Measurements from ENCODE around the gene BICC1.

DNA sequence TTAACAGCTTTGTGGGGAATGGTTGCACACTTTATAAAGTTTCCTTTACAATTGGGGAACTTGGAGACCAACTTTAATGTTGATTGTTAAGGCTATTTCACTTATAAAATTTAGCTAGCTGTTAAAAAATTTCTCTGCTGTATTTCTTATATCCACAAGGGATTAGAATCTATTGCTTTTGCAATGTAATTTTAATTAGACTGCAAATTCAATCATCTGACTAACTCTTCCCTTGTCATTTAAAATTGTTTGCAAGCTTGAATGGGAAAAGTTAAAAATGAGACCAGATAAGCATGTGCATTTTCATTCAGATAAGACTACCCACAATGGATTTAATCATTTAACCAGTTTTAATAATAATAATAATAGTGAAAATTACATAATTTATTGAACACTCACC, 213.2 kb downstream of the BICC1 start:
- TF ChIP-seq, protein P1, sequence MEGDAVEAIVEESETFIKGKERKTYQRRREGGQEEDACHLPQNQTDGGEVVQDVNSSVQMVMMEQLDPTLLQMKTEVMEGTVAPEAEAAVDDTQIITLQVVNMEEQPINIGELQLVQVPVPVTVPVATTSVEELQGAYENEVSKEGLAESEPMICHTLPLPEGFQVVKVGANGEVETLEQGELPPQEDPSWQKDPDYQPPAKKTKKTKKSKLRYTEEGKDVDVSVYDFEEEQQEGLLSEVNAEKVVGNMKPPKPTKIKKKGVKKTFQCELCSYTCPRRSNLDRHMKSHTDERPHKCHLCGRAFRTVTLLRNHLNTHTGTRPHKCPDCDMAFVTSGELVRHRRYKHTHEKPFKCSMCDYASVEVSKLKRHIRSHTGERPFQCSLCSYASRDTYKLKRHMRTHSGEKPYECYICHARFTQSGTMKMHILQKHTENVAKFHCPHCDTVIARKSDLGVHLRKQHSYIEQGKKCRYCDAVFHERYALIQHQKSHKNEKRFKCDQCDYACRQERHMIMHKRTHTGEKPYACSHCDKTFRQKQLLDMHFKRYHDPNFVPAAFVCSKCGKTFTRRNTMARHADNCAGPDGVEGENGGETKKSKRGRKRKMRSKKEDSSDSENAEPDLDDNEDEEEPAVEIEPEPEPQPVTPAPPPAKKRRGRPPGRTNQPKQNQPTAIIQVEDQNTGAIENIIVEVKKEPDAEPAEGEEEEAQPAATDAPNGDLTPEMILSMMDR (IDR thresholded peaks at IDR 0.05), result no peak
- TF ChIP-seq POLR2A (IDR thresholded peaks at IDR 0.05), result no peak
